Iris pigment epithelial cell (primary cell): ENCODE data around the gene PLA2G6.
A peak's percentile ranks its signal among the peaks of the same experiment; 100 is the strongest.

ENCODE experiments used
- DNase-seq: peaks from one replicate; pipeline ENCODE4 v3.0.0-alpha.2; 2011; ENCODE audit warnings: low read depth

PLA2G6 gene, protein sequence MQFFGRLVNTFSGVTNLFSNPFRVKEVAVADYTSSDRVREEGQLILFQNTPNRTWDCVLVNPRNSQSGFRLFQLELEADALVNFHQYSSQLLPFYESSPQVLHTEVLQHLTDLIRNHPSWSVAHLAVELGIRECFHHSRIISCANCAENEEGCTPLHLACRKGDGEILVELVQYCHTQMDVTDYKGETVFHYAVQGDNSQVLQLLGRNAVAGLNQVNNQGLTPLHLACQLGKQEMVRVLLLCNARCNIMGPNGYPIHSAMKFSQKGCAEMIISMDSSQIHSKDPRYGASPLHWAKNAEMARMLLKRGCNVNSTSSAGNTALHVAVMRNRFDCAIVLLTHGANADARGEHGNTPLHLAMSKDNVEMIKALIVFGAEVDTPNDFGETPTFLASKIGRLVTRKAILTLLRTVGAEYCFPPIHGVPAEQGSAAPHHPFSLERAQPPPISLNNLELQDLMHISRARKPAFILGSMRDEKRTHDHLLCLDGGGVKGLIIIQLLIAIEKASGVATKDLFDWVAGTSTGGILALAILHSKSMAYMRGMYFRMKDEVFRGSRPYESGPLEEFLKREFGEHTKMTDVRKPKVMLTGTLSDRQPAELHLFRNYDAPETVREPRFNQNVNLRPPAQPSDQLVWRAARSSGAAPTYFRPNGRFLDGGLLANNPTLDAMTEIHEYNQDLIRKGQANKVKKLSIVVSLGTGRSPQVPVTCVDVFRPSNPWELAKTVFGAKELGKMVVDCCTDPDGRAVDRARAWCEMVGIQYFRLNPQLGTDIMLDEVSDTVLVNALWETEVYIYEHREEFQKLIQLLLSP

GRCh38 chr22:38181453-38182200, at the start of gene PLA2G6:
Gene PLA2G6, minus strand, starts transcription at chr22:38181830. Its CDS starts 12,404 bp downstream, at chr22:38169426.
- peak; percentile 99 for DNase-seq

DNA sequence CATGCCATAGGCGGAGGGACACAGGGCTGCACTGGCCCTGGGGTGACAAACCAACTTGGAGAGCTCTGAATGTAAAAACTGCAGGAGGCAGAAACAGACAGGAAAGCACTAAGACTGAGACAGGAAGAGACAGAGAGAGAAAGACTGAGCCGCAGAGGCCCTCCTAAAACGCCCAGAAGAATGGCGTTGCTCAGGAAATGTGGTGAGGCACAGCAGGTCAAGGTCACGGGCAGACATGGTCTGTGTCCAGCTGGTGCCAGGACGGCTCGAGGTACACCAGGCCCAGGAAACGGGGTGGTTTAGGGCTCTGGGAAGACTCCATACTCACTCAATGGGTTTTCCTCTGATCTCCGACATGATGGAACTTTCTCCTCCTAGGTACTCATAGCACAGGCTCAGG, 49.3 kb upstream of the PLA2G6 start:
- no peak for DNase-seq

GRCh38 chr22:38230108-38230825, 48.6 kb upstream of the PLA2G6 start:
- peak; percentile 51 for DNase-seq

DNA sequence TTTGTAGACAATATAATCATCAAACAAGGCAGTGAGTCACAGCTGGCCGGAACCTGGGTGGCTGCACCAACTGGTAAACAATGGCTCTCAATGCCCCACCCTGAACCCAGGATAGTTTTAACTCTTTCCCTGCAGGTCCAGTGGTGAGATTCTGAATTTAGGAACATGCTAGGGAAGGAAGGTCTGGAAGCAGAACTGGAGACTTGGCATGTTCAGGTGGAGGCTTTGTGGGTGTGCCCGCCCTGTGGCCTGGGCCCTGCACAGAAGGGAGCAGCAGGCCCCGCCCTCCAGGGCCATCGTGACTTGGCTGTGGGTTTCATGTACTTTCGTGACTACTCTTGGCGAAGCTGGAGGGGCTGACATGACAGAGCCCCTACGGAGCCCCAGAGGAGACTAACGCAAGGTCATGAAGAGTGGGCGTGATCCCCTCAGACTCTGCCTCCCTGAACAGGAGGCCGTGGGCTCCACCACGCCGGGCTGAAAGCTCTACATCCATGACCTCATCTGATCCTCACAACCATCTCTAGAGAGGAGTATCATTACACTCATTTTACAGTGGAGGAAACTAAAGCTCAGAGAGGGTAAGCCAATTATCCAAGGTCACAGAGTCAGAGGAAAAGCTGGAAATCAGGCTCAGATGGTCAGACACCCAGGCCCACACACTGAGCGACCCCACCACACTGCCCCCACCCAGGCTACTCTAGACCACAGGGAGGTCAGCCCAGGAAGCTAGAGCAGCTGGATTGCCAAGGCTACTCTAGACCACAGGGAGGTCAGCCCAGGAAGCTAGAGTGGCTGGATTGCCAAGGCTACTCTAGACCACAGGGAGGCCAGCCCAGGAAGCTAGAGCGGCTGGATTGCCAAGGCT, 47.5 kb upstream of the PLA2G6 start:
- DNase-seq = peak; percentile 76

DNA sequence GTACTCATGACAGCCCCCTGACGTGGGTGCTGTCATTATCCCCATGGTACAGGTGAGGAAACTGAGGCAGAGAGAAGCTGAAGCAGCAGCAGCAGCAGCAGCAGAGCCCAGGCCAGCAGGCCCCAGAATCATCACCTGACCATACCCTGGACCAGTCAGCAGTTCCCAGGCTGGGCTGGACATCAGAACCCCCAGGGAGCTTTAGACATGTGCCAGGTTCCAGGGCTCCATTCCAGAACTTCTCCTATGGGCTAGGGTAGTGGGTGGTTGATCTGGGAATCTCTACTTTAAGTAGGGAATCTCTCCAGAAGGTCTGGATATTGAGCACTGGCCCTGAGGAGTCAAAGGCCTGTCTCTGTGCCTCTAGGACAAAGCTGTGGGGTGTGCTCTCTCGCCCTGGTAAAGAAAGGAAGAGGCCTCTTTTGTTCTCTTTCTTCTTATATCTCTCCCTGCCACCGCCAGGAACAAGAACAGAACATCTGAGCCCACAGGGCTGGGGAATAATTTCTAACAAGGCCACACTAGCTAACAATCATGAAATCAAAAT, 46.8 kb upstream of the PLA2G6 start:
- DNase-seq = peak; percentile 41

- no peak for DNase-seq
These were observed 45.4 kb upstream of the PLA2G6 start for GRCh38 chr22:38226853-38227649.

DNA sequence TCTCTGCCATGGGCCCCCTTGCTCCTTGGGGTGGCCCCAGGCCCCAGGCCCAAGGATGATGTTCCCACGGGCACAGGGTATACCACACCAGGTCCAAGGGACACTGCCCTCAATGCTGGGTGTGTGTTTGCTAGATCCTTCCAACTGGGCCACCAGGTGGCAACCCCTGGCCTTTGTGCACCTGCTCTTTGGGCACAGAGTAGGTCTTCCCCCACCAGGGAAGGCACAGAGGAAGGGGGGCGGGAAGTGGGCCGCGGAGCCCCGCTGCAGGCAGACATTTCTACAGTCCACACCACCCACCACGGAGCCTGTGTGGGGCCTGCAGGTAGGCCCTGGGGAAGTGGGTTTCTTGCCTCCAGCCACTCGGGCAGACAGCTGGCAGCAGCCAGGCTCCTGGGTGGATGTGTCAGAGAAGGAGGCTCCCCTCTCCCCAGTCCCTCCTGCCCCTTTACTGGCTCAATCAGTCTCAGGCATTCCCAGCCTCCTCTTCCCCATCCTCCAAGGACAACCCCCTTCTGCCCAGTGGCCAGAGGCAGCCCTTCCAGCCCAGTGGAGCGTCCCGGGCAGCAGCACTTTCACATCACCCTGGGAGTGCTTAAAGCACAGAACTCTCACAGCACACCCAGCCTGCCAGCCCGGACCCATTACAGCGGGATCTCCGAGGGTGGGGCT, 41.8 kb upstream of the PLA2G6 start:
- no peak for DNase-seq

DNA sequence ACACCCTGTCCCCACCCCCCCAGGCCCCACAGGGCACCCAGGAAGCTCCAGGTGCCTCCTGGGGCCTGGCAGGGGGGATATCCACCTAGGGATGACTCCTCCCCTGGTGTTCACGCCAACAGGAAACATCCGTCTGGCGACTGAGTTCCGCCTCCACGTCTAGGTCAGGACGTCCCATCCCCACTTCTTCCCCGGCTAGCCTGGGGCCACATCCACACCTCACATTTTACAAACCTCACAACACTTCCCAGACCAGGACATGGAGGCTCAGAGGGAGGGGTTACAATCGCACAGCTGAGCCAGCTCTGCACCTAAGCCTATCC, 41.1 kb upstream of the PLA2G6 start:
- peak; percentile 63 for DNase-seq

GRCh38 chr22:38221908-38222796, 40.5 kb upstream of the PLA2G6 start:
- no peak for DNase-seq

GRCh38 chr22:38221407-38221806, 39.8 kb upstream of the PLA2G6 start:
- no peak for DNase-seq

DNA sequence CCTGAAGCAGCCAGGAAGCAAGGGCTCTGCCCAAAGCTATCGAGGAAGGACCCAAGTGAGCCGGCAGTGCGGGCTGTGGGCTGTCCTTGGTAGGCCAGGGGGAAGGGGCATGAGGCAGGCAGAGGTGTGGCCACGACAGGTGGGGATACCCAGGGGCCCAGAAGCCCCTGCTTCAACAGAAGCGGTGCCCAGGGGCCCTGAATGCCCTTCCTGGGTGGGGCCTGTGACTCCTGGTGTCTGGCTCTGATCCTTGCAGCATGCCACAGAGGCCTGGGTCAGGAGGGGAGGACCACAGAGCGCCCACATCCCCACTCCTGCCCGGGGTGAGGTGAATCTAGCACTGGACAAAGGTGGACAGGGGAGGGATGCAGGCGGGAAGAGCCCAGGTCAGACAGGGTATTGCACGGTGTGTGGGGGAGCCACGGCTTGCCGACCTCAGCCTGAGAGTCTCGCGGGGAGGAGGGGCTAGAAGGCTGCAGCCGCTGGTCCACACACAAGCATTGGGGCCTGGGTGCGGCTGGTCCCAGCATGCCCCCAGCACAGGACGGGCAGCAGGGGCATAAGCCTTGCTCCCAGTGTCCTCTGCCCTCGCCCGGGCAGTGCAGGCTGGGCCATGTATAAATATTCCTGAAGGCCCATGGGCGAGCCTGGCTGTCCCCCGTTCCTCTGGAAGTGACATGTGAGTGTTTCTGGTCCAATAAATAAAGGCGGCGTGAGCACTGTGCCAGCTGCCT, 39.2 kb upstream of the PLA2G6 start:
- DNase-seq = no peak

- no peak for DNase-seq
These were observed 38.5 kb upstream of the PLA2G6 start for GRCh38 chr22:38220163-38220562.

GRCh38 chr22:38219632-38220031, 38.0 kb upstream of the PLA2G6 start:
- no peak for DNase-seq

DNA sequence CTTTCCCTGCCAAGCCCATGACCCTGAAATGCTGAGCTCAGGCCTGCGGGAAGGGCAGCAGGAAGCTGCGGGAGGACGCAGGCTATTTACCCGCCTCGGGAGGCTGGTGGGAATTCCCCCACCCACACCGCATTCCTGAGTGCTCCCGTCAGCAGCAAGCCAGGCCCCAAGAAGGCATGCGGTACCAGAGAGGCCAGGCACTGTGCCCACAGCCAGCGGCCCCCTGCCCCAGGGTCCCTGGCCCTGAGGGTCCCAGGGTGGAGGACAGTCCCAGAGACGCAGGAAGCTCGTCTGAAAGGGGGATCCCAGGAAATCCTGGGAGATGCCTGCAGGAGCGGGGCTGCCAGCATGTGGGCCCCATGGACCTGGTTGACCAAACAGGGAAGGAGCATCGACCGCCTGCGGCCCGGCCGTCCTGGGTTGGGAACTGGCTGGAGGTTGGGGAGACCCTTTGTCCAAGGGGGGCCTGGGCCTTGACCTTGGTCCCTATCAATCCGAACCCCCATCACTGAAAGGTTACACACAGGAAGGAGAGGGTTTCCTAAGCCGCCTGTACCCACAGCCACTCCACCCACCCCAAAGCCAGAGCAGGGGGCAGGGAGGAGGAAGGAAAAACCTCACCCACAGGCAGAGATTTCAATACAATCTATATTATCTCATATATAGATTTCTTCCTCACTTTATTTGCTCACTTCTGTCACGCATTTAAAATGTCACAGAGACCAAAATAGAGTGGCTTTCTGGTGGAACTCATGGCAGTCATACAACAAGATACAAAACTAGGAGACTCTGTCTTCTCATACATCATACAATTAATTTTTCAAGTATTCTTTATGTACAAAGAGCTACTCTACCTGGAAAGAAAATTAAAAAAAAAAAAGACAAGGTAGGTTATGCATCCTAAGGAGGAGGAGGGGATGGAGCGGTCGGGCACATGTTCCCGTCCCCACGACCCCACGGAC, 37.3 kb upstream of the PLA2G6 start:
- DNase-seq = peak; percentile 98

DNA sequence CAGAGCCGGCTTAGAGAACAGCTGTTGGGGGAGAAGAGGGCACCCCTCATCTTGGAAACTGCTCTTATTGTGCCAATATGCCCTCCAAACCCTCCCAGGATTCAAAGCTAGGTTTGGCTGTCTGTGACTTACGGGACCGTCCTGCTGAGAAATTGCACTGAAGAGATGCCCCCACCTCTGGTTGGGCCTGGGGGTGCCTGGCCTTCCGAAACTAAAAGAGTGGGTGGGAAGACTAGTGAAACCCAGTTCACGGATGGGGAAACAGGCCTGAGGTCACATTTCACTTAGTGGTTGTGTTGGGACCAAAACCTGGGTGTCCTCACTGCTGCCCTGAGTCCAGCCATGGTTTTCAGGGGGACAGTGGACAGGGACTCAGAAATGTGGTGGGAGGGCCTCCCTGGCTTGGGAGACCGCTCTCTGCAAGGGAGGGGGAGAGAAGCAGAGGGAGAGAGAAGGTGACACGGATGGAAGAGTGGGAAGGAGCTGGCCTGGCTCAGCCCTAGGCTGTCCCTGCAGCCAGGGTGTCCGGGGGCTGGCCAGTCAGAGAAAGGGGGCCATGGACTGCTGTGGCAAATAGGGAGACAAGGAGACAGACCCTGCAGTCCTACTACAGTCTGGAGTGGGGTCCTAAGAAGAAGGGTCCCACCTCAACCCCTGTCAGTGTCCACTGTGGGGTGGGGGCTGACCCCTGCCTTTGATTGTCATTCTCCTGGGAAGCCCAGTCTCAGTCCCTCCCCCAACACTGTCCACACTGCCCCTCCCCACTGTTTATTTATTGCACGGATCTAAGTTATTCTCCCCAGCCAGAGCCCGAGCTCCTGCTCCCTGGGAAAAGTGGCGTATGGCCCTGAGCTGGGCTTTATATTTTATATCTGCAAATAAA, 33.8 kb upstream of the PLA2G6 start:
- DNase-seq = no peak
